Ovary (tissue), 9 donors: Measurements from ENCODE around the gene ASF1B. TPM values are rescaled to one million over a fixed set of nuclear protein-coding genes. Genes with fewer than 3 reads are reported as not detected.

ENCODE experiments used
- DNase-seq, 5 donors: peaks; one replicate each; pipeline ENCODE4 v3.0.0-alpha.2; 2019 to 2020
- H3K27ac ChIP-seq, 2 donors: fragments of 200-600 bp; one replicate each; pipeline versions ENCODE4 v1.5.1 to v1.8.0; 2019 to 2022
- H3K27me3 ChIP-seq: fragments of 200-600 bp; one replicate; pipeline ENCODE4 v1.8.0; 2022
- H3K36me3 ChIP-seq: fragments of 200-600 bp; sonication (generic); one replicate; pipeline ENCODE4 v1.5.1; 2019
- H3K4me1 ChIP-seq: one replicate; pipeline ENCODE4 v1.8.1; 2013; ENCODE audit warnings: mild to moderate bottlenecking, moderate library complexity; ENCODE audit not compliant: insufficient read depth
- H3K4me3 ChIP-seq: fragments of 200-600 bp; sonication (generic); one replicate; pipeline ENCODE4 v1.5.1; 2017
- H3K9me3 ChIP-seq, 2 donors: fragments of 200-600 bp in 1 of 2; sonication (generic) in 1 of 2; one replicate each; pipeline versions ENCODE4 v1.5.1 to v1.8.1; 2013 to 2019; ENCODE audit warnings: mild to moderate bottlenecking in 1 of 2, moderate library complexity in 1 of 2
- EP300 ChIP-seq: sonication (generic); formaldehyde crosslinking; IDR thresholded peaks from one replicate; pipeline ENCODE4 v1.6.1; 2017; ENCODE audit warnings: antibody characterized with exemption
- POLR2A ChIP-seq: fragments of 450-650 bp; IDR thresholded peaks from one replicate; pipeline ENCODE4 v1.6.1; 2017; ENCODE audit warnings: antibody characterized with exemption, mild to moderate bottlenecking, moderate library complexity
- WGBS, 3 donors: extraction: QIAGEN DNeasy Blood & Tissue Kit in 1 of 3; methylation state at CpG; one replicate each; pipeline versions ENCODE4 v1.1.5 to v1.1.7; 2013 to 2017; 5-methylcytosine and 5-hydroxymethylcytosine counted together
- intact Hi-C, 4 donors: fragments of 100-400 bp; cut with DNase I; formaldehyde crosslinking; loops; one replicate each; pipeline versions ENCODE4 v1.11.0 to v1.15.1; 2022 to 2023
- polyA plus RNA-seq, 2 donors: library from polyadenylated mRNA; stranded (reverse); fragments of 200-250 nt in 1 of 2; fragments of 350-450 nt in 1 of 2; fragmentation: Illumina TruSeq in 1 of 2; extraction: RNeasy Lipid Tissue Mini Kit (QIAGEN cat#74804) in 1 of 2; gene quantifications; one replicate each; pipeline ENCODE4 v1.2.3, GENCODE V29; 2013 to 2014
- total RNA-seq, 7 donors: library from RNA; depleted of rRNA in 2 of 7; stranded (reverse); fragments of >200 nt in 2 of 7; fragmentation: NEBNext Ultra II Directional in 3 of 7; extraction: Animal tissue kit (Norgen Biotek cat#: 25700) in 3 of 7; gene quantifications; one replicate each; pipeline versions ENCODE4 v1.1.0 to v1.2.4, GENCODE V29; 2016 to 2023
- TF ChIP-seq, protein P1 (sequence below), 3 donors: fragments of 450-650 bp in 2 of 3; fragments of 200-600 bp in 1 of 3; IDR thresholded peaks; one replicate each; pipeline versions ENCODE4 v1.5.1 to v1.8.0; 2016 to 2022; ENCODE audit warnings: antibody characterized with exemption in 3 of 3, mild to moderate bottlenecking in 1 of 3
- donor health status: DM: no; HTN: no; CAD: no; lungs with moderate emphysema.
- donor health status: DM: no; HTN: no; CAD: no.
- donor health status: Bipolar disorder and iron deficiency.
- donor health status: DM: yes; HTN: yes; CAD: no.
- donor health status: DM: no; HTN: no; CAD: no.
- donor health status: DM: yes; HTN: yes; CAD: no.

Gene ASF1B
- total and polyA plus RNA-seq, 9 donors, result 0.12 to 4.9 (median 1.0) TPM

DNA sequence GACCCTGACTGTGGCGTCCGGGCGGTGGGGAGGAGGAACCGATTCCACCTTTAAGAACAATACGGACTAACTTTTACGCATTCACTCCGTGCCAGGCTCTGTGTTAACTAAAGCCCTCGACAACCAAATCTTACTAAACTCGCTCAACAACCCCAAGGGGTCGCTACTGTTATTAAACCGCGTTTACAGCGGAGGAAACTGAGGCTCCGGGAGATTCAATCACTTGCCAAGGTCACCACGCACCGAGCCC is 47.1 kb downstream of the ASF1B start:
- WGBS, 3 donors, result 14 to 19% (median 17%) methylated on average over 16 of the region's 16 CpGs
- Histone ChIP-seq H3K4me3 (peak overlapping the region; percentile 85), H3K9me3 (no peaks in the 10 kb centered on the region), H3K27ac (peak overlapping the region; percentile 20 to 56), H3K36me3 (no peaks in the 10 kb centered on the region), H3K4me1 (peaks cover 5% of the 10 kb centered on the region), H3K27me3 (no peaks in the 10 kb centered on the region)
- TF ChIP-seq POLR2A (no peak), EP300 (no peak)
- TF ChIP-seq, protein P1, sequence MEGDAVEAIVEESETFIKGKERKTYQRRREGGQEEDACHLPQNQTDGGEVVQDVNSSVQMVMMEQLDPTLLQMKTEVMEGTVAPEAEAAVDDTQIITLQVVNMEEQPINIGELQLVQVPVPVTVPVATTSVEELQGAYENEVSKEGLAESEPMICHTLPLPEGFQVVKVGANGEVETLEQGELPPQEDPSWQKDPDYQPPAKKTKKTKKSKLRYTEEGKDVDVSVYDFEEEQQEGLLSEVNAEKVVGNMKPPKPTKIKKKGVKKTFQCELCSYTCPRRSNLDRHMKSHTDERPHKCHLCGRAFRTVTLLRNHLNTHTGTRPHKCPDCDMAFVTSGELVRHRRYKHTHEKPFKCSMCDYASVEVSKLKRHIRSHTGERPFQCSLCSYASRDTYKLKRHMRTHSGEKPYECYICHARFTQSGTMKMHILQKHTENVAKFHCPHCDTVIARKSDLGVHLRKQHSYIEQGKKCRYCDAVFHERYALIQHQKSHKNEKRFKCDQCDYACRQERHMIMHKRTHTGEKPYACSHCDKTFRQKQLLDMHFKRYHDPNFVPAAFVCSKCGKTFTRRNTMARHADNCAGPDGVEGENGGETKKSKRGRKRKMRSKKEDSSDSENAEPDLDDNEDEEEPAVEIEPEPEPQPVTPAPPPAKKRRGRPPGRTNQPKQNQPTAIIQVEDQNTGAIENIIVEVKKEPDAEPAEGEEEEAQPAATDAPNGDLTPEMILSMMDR (IDR thresholded peaks at IDR 0.05), result no peak
- no peak for DNase-seq
- intact Hi-C loops, result loop anchor here in 2 of 4 donors (10.0 kb wide), 2 partner anchors 45 to 325 kb away; partner anchors contain the start of genes ASF1B (in 1 of the 2) and MRI1 (in 1 of the 2)

DNA sequence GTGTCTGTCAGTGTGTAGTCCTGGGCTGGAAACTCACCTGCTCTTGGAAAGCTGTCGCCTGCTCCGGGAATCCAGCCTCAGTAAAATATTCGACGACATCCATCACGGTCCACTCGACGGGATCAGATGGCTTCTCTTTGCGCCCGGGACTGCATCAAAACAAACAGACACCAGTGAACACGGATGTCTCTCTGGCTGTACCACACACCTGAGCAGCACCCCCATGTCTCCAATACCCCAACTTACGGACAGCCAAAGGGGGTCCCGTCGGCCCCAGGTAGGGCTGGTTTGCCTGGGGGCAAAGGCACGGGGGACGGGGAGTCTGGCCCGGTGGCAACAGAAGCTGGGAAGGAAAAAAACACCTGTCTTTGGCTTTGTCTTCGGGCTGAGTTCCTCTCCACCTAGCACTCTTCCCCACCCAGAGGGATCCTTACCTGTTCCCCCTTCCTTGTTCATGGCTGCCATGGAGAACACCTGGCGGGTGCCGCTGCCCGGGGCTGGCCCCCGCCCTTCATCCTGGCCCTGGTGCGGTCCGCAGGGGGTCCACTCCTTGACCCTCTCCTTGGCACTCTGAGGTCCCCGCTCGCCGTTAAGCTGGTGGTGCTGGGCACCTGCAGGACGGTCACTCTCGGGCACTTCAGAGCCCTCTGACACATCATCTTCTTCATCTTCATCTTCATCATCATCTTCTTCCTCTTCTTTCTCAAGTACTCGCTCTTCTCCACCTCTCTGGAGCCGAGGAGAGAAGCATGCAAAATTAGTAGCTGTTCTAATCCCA is 47.6 kb downstream of the ASF1B start:
- Histone ChIP-seq H3K36me3 (no peaks in the 10 kb centered on the region), H3K9me3 (no peaks in the 10 kb centered on the region), H3K27me3 (no peaks in the 10 kb centered on the region), H3K4me1 (peaks cover 5% of the 10 kb centered on the region), H3K27ac (peak overlapping the region; percentile 20 to 56), H3K4me3 (no peak overlapping the region)
- no peak for TF ChIP-seq POLR2A
- TF ChIP-seq, protein P1 (IDR thresholded peaks at IDR 0.05), result no peak
- TF ChIP-seq EP300, result no peak
- WGBS, 3 donors, result 83 to 89% (median 85%) methylated on average over 26 to 30 of the region's 30 CpGs
- intact Hi-C loops, result loop anchor here in 2 of 4 donors (10.0 kb wide), 2 partner anchors 46 to 324 kb away; partner anchors contain the start of genes ASF1B (in 1 of the 2) and MRI1 (in 1 of the 2)
- peak in 1 of 5 donors; percentile 58 for DNase-seq

DNA sequence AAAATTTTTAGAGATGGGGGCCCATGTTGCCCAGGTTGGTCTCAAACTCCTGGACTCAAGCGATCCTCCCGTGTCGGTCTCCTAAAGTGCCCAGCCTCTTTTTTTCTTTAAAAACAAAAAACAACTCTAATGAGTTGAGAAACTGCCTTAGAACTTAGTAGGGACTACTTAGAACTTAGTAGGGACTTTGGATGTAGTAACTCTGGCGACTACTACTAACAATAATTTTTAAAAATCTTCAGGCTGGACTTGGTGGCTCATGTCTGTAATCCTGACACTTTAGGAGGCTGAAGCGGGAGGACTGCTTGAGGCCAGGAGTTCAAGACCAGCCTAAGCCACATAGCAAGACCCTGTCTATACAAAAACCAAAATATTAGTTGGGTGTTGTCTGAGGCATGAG is 50.3 kb downstream of the ASF1B start:
- Histone ChIP-seq H3K9me3 (no peaks in the 10 kb centered on the region), H3K4me1 (no peaks in the 10 kb centered on the region), H3K27ac (no peak overlapping the region), H3K27me3 (no peaks in the 10 kb centered on the region), H3K4me3 (no peak overlapping the region), H3K36me3 (no peaks in the 10 kb centered on the region)
- intact Hi-C loops, result loop anchor here in 2 of 4 donors (10.0 kb wide), 2 partner anchors 49 to 321 kb away; partner anchors contain the start of genes ASF1B (in 1 of the 2) and MRI1 (in 1 of the 2)
- 82 to 92% (median 84%) methylated on average over 5 of the region's 5 CpGs for WGBS, 3 donors
- no peak for DNase-seq
- TF ChIP-seq EP300 (no peak), POLR2A (no peak)
- TF ChIP-seq, protein P1 (IDR thresholded peaks at IDR 0.05), result no peak

DNA sequence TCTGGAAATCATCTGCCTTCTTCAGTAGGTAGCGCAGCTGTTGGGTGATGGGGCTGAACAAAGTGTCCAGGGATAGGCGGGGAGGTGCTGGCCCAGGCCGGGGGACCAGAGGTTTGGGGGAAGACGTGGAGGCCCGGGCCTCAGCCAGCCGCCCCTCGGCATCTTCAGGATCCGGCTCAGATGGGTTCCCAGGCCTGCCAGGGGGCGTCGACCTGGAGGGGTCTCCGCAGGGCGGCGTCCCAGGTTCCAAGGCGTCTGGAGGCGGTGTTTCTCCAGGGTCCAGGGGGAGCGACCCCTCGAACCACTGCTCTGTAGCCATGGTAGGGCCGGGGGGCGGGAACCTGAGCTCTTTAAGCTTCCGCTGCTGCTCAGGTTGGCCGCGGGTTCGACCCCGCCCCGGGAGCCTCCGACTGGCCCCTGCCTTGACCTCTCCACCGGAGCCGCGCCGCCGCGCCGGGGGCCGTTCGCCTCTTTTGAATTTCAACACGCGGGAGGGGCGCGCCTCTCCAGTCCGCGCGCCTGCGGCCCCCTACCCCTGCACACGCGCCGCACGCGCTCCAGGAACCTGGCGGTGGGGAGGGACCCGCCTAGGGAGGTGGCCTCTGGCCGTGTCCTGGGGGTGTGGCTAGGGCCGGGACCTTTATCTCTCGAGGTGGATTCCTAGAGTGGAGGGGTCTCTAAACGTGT is 50.9 kb downstream of the ASF1B start, which contains the start of gene C19orf67:
TSS of gene C19orf67 (minus strand) at position 475 of the 687 bp plus-strand sequence. CDS start at position 319, 156 bp downstream.
- intact Hi-C loops, result loop anchor here in 2 of 4 donors (10.0 kb wide), 2 partner anchors 49 to 321 kb away; partner anchors contain the start of genes ASF1B (in 1 of the 2) and MRI1 (in 1 of the 2)
- Histone ChIP-seq H3K4me1 (peaks cover 2% of the 10 kb centered on the region), H3K36me3 (no peaks in the 10 kb centered on the region), H3K27ac (no peak within 1 kb of the TSS), H3K9me3 (no peaks in the 10 kb centered on the region), H3K4me3 (no peak within 1 kb of the TSS), H3K27me3 (no peaks in the 10 kb centered on the region)
- peak in 1 of 5 donors; percentile 39 for DNase-seq
- WGBS, 3 donors, result 46 to 70% (median 65%) methylated on average over 52 to 54 of the region's 54 CpGs
- no peak for TF ChIP-seq EP300
- no peak for TF ChIP-seq POLR2A
